HCT116 (cell line): Measurements from ENCODE around the gene DCTD.

Experiments
- POLR2A ChIP-seq: IDR thresholded peaks from 2 replicates; pipeline ENCODE4 v1.7.0; 2011; ENCODE audit warnings: borderline replicate concordance; ENCODE audit not compliant: insufficient read depth, insufficient read length; ENCODE audit errors: extremely low read depth
- SIN3A ChIP-seq: IDR thresholded peaks from 2 replicates; pipeline ENCODE4 v1.6.1; 2012; ENCODE audit warnings: low read depth
- YY1 ChIP-seq: IDR thresholded peaks from 2 replicates; pipeline ENCODE4 v1.6.1; 2011; ENCODE audit warnings: low read length, low read depth, moderate library complexity, mild to moderate bottlenecking; ENCODE audit not compliant: insufficient replicate concordance; ENCODE audit errors: extremely low read depth
- TF ChIP-seq, protein P1 (sequence below), 3 experiments: fragments of 200-600 bp in 1 of 3; sonication (generic) in 1 of 3; IDR thresholded peaks in 2 of 3; conservative IDR thresholded peaks in 1 of 3; 2 replicates each; pipeline ENCODE4 v1.5.1; 2012 to 2017; ENCODE audit warnings: low read depth in 2 of 3, low read length in 2 of 3, antibody characterized with exemption in 1 of 3, borderline replicate concordance in 1 of 3, control low read depth in 1 of 3, mild to moderate bottlenecking in 1 of 3, mixed read lengths in 1 of 3, mixed run types in 1 of 3, moderate library complexity in 1 of 3; ENCODE audit not compliant: insufficient read depth in 1 of 3

GRCh38 chr4:182908124-182908523 is 9.1 kb downstream of the DCTD start:
- TF ChIP-seq YY1 (no peak), POLR2A (no peak), SIN3A (no peak)
- TF ChIP-seq, protein P1, sequence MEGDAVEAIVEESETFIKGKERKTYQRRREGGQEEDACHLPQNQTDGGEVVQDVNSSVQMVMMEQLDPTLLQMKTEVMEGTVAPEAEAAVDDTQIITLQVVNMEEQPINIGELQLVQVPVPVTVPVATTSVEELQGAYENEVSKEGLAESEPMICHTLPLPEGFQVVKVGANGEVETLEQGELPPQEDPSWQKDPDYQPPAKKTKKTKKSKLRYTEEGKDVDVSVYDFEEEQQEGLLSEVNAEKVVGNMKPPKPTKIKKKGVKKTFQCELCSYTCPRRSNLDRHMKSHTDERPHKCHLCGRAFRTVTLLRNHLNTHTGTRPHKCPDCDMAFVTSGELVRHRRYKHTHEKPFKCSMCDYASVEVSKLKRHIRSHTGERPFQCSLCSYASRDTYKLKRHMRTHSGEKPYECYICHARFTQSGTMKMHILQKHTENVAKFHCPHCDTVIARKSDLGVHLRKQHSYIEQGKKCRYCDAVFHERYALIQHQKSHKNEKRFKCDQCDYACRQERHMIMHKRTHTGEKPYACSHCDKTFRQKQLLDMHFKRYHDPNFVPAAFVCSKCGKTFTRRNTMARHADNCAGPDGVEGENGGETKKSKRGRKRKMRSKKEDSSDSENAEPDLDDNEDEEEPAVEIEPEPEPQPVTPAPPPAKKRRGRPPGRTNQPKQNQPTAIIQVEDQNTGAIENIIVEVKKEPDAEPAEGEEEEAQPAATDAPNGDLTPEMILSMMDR (IDR thresholded peaks at IDR 0.05 in 2 of 3, conservative IDR thresholded peaks at IDR 0.05 in 1 of 3; ENCODE audit: borderline replicate concordance in 1 of 3, insufficient read depth in 1 of 3, low read depth in 2 of 3, low read length in 2 of 3): no peak
